SKM-1 (cell line): Measurements from ENCODE around the gene PRDX2.

Experiments
- DNase-seq: peaks from one replicate; lab custom pipeline; 2025; ENCODE audit not compliant: unreplicated experiment; lab: John Stamatoyannopoulos, UW

The PRDX2 gene

GRCh38 chr19:12782424-12783290, 18.9 kb downstream of the PRDX2 start:
- DNase-seq, result no peak

GRCh38 chr19:12782174-12782423, 19.5 kb downstream of the PRDX2 start:
- no peak for DNase-seq

- no peak for DNase-seq
Observed at GRCh38 chr19:12779162-12779993, 22.2 kb downstream of the PRDX2 start.

GRCh38 chr19:12778905-12779161, 22.8 kb downstream of the PRDX2 start:
- DNase-seq, result no peak

GRCh38 chr19:12778017-12778904, 23.3 kb downstream of the PRDX2 start:
- DNase-seq, result no peak

GRCh38 chr19:12777217-12778016, 24.2 kb downstream of the PRDX2 start:
- DNase-seq, result peak; percentile 60

GRCh38 chr19:12774588-12775555, 26.7 kb downstream of the PRDX2 start, which contains the start of gene HOOK2:
TSS of gene HOOK2 (minus strand) at chr19:12775552. CDS start at chr19:12775449, 103 bp downstream.
- no peak for DNase-seq

GRCh38 chr19:12773571-12773970, 28.0 kb downstream of the PRDX2 start:
- no peak for DNase-seq

- DNase-seq, result no peak
Observed at GRCh38 chr19:12772323-12772722, 29.3 kb downstream of the PRDX2 start.

GRCh38 chr19:12770922-12771321, 30.7 kb downstream of the PRDX2 start:
- DNase-seq, result no peak

GRCh38 chr19:12769689-12770088, 31.9 kb downstream of the PRDX2 start:
- DNase-seq, result no peak

GRCh38 chr19:12767666-12768065, 33.9 kb downstream of the PRDX2 start:
- no peak for DNase-seq

GRCh38 chr19:12767150-12767549, 34.5 kb downstream of the PRDX2 start:
- no peak for DNase-seq

- peak; percentile 75 for DNase-seq
Observed at GRCh38 chr19:12766051-12766521, 35.5 kb downstream of the PRDX2 start.

- DNase-seq, result no peak
Observed at GRCh38 chr19:12764698-12765097, 36.9 kb downstream of the PRDX2 start.

GRCh38 chr19:12763100-12763499, 38.5 kb downstream of the PRDX2 start:
- no peak for DNase-seq

GRCh38 chr19:12759686-12760085, 41.9 kb downstream of the PRDX2 start:
- no peak for DNase-seq

- peak; percentile 39 for DNase-seq
Observed at GRCh38 chr19:12757544-12758274, 43.9 kb downstream of the PRDX2 start.
